HG03571 (cell line): ENCODE measurements around the gene KMT2D.

Source experiments
- ATAC-seq: cut with Tn5 transposase; IDR thresholded peaks from one replicate; pipeline ENCODE4 v1.9.1; 2021; ENCODE audit not compliant: unreplicated experiment

The KMT2D gene

DNA sequence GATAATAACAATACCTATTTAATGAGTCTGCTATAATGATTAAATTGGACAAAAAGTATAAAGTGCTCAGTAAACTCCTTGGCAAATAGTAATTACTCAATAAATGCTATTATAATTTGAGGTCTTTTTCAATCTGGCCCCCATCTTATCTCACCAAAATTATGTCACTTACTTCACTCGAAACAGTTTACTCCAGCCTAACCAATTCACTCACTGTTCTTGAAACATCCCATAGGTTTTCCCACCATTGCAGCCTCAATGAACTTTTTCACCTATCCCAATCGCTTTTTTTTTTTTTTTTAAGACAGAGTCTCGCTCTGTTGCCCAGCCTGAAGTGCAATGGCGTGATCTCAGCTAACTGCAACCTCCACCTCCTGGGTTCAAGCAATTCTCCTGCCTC, 24.6 kb downstream of the KMT2D start:
- ATAC-seq = no peak

- no peak for ATAC-seq
Observed at GRCh38 chr12:49034286-49034622, 26.3 kb downstream of the KMT2D start.

DNA sequence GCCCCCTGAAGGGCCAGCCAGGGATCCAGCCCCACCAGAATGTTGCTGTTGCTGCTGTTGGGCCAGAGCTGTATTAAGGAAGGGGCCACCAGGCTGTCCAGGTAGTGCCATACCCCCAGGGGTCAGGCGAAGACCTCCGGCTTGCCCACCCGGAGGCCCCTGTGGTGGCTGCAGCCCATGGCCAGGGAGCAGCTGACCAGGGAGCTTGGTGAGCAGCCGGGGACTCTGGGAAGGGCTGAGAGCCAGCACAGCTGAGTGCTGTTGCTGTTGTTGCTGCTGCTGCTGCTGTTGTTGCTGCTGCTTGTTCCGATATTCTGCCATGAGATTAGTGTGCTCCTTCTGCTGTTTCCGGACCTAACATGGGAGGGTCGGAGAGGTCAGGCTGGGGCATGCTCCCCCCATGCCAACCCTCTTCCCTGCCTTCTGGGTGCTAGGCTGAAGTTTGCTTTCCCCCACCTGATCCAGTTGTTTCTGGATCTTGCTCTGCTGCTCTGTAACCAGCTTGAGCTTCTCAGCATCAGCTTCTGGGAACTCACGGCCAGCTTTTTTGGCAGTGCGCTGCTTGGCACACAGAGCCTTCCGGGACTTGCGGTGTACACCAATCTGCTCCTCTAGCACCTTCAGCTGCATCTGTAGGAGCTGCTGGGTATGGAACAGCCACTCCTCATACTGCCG, 26.8 kb downstream of the KMT2D start:
- no peak for ATAC-seq

- ATAC-seq = no peak
Observed at GRCh38 chr12:49032679-49033447, 27.7 kb downstream of the KMT2D start.

- ATAC-seq = no peak
Observed at GRCh38 chr12:49032276-49032675, 28.3 kb downstream of the KMT2D start.

GRCh38 chr12:49031573-49032161, 28.9 kb downstream of the KMT2D start:
- ATAC-seq = no peak

DNA sequence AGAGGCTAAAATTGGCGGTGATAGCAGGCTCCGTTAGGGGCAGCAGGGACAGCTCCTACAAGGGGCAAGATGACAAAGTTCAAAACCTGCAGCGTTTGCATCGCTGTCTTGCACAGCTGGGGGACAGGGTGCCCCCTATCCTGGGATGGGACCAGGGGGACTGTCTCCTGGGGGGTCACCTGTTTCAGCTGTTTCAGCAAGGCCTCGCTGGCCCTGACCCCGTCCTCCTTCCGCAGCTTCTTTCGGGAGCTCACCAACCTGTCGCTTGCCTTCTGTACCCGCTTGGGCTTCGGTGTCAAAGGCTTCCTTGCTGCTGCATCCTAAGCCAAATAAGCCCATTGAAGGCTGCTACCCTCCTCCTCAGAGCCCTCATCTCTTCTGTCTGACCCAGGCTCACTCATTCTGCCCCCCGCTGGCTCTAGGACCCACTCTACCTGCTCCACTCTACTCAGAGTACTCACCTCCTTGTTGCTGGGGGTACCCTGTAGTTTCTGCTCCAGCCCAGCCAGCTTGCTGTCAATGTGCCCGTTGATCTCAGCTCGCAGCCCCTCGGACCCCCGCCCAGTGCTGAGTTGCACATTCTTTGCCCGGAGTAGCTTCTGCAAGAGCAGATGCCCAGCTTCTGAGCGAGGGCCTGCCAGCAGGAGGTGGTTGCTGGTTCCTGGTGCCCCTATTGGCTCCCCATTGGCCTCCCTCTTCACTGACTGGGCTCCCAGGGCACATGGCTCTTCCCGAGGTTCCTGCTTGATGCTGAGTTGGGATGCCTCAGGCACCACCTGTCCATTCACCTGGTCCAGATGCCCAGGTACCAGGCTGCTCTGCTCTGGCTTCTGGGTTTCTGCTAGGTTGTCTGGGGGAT, 29.7 kb downstream of the KMT2D start:
- no peak for ATAC-seq

DNA sequence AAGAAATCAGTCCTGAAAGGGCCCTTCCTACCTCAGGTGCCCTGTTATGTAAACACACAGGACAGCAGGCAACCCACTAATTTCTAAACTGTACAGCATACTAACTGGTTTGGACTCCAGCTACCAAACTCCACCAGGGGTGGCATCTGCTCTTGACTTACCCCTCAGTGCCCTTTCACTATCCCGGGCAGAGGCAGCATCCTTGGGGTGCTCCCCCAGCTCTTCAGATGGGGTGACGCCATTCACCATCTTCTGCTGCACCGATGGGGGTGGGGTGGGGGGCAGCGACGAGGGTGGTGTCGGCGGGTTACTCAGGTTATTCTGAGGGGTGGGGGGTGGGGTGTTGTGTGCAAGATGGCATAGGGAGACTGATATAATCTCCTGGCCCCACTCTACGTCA, 30.5 kb downstream of the KMT2D start:
- no peak for ATAC-seq

DNA sequence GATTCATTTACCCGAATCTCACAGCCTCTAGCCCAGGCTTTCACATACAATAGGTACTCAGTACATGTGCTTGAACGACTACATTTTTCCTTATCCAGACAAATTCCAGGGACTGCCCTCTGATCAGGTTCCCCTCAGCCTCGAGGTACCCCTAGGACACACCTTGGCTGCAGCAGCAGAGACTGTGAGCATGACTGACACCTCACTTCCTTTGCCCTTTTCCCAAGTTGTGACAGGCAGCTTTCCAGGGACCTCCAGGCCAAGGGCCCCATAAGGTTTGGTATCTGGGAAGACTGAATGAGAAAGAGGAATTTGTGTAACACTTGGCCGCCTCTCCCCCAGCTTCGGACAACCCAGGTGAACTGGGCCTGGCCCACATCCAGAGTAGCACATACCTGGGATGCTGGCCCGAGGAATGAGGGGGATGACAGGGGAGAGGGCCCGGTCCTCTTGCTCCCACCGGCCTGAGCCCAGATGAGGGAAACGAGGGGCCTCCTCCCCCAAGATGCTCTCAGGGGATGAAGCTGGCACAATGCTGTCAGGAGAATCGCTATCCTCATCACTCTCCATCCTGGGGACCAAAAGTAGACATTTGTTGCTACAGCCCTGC, 31.8 kb downstream of the KMT2D start:
- ATAC-seq = no peak

GRCh38 chr12:49027846-49028555, 32.6 kb downstream of the KMT2D start:
- ATAC-seq = no peak

DNA sequence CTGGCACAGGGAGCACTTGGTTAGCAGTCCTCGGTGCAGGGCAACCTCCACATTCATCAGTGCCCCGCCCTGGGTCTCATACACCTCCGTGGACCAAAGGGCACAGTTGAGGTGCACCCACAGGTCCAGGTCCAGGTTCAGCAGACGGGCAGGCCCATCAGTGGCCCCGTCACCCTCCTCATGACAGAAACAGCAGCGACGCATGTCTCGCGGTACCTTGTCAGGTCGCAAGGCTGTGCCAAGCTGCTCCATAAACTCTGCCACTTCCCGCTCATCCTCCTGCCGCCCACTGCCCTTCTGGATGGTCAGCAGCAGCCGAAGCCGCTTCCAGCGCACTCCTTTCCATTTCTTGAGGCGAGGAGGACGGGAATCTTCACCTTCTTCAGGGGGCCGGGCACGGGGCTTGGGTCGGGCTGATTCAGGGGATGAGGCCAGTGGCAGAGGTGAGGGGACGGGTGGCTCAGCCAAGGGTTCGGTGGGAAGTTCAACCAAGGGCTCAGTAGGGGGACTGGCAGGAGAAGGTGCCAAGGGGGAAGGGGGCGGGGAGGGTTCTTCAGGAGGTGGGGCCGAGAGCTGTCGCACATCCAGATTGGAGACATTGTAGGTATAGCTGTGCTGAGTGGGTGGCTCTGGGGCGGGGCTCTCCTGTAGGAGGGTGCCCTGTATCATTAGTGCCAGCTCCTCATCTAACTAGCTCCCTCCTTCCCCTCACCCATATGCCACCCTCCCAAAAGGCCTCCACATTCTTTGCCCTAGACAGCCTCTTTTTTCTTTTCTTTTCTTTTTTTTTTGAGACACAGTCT, 33.7 kb downstream of the KMT2D start:
- no peak for ATAC-seq

- ATAC-seq = no peak
Observed at GRCh38 chr12:49026101-49026500, 34.5 kb downstream of the KMT2D start.

- ATAC-seq = no peak
Observed at GRCh38 chr12:49025463-49025862, 35.1 kb downstream of the KMT2D start.

DNA sequence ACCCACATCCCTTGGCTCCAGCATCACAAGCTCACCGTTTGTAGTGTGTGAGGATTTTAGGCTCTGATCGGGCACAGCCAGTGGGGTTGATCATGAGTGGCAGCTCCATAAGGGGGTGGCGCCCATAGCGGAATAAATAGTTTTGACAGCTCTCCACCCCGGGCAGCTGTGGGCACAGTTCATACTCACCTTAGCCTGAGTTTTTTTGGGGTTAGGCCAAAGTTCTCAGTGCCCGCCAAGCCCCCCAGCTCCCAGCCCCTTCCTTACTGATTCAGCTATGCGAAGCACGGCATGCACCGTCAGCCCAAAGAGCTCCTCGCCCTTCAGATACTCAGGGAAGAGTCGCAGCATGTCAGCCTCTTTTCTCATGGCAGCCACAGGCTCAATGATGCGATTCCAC, 36.1 kb downstream of the KMT2D start:
- no peak for ATAC-seq

GRCh38 chr12:49023812-49024211, 36.8 kb downstream of the KMT2D start:
- ATAC-seq = no peak

DNA sequence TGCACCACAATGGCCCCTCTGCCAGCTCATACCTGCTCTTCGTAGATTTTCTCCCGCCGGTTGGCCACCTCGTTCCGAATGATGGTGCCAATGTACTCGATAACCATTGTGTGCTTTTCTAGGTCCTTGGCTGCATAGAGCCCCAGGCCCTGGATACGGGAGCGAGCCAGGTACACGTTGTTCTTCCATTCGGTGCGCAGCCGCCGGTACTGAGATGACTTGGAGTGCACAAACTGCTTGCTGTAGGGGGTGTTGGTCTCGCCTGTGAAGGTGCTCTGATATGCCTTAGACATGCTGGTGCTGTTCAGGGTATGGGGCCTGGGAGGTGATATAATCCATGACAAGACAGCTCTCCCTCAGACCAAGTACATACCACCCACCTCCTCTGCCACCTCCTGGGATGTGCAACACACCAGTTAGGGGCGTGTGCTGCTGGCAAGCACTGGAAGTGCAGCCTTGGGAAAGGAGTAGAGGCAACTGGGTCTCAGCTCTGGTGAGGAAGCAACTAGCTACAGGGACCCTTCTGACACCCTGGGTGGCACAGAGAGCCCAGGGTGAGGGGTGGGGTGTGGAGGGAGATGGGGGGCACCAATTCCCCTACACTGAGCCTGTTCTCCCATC, 37.9 kb downstream of the KMT2D start:
- ATAC-seq = no peak

GRCh38 chr12:49021292-49021915, 39.2 kb downstream of the KMT2D start:
- no peak for ATAC-seq

GRCh38 chr12:49020441-49020840, 40.2 kb downstream of the KMT2D start:
- ATAC-seq = no peak
